GM23338 (cell line): ENCODE results near the gene DCAF6. TPM values are rescaled to one million over a fixed set of nuclear protein-coding genes. Genes with fewer than 3 reads are reported as not detected.

Experiments
- ATAC-seq: fragments of 200-7000 bp; cut with Tn5 transposase; 3 replicates; pipeline ENCODE4 v1.9.1; 2020
- DNase-seq: peaks from one replicate; pipeline ENCODE4 v3.0.0-alpha.2; 2015; ENCODE audit warnings: low spot score
- H2AFZ ChIP-seq: fragments of 200-600 bp; sonication (generic); 2 replicates; pipeline ENCODE4 v1.8.0; 2016; ENCODE audit warnings: antibody characterized with exemption, mild to moderate bottlenecking, moderate library complexity
- H3F3A ChIP-seq: fragments of 200-600 bp; sonication (generic); replicated peaks from 2 replicates; pipeline ENCODE4 v1.8.0; 2017; ENCODE audit warnings: antibody characterized with exemption, mixed run types, low read depth
- H3K27ac ChIP-seq: fragments of 200-600 bp; sonication (generic); 2 replicates; pipeline ENCODE4 v1.6.1; 2016; ENCODE audit warnings: low read depth
- H3K27me3 ChIP-seq: fragments of 200-600 bp; sonication (generic); 2 replicates; pipeline ENCODE4 v1.8.0; 2016; ENCODE audit warnings: mild to moderate bottlenecking, mixed run types, moderate library complexity; ENCODE audit not compliant: insufficient read depth
- H3K36me3 ChIP-seq: fragments of 200-600 bp; sonication (generic); 2 replicates; pipeline ENCODE4 v1.8.0; 2016; ENCODE audit warnings: mild to moderate bottlenecking; ENCODE audit not compliant: insufficient read depth
- H3K4me1 ChIP-seq: fragments of 200-600 bp; sonication (generic); 2 replicates; pipeline ENCODE4 v1.8.0; 2016; ENCODE audit warnings: mild to moderate bottlenecking, moderate library complexity; ENCODE audit not compliant: insufficient read depth
- H3K4me2 ChIP-seq: fragments of 200-600 bp; sonication (generic); 2 replicates; pipeline ENCODE4 v1.7.1; 2017; ENCODE audit warnings: mixed run types
- H3K4me3 ChIP-seq: fragments of 200-600 bp; sonication (generic); 2 replicates; pipeline ENCODE4 v1.6.1; 2016; ENCODE audit warnings: mixed run types
- H3K79me2 ChIP-seq: fragments of 200-600 bp; sonication (generic); replicated peaks from 2 replicates; pipeline ENCODE4 v1.8.0; 2017; ENCODE audit warnings: mild to moderate bottlenecking; ENCODE audit not compliant: insufficient read depth
- H3K9me2 ChIP-seq: fragments of 200-600 bp; sonication (generic); 2 replicates; pipeline ENCODE4 v1.8.0; 2017; ENCODE audit not compliant: insufficient read depth
- H4K20me1 ChIP-seq: fragments of 200-600 bp; sonication (generic); replicated peaks from 2 replicates; pipeline ENCODE4 v1.8.0; 2017; ENCODE audit warnings: mild to moderate bottlenecking; ENCODE audit not compliant: insufficient read depth
- H3K27ac Mint-ChIP-seq: 2 replicates; pipeline ENCODE4 v1.8.0; 2020; ENCODE audit warnings: inconsistent platforms, mild to moderate bottlenecking, moderate library complexity, mixed read lengths
- H3K27me3 Mint-ChIP-seq: 3 replicates; pipeline ENCODE4 v1.8.0; 2022; ENCODE audit warnings: low read depth, mild to moderate bottlenecking, moderate library complexity, mixed read lengths, inconsistent platforms; ENCODE audit not compliant: insufficient read depth, poor library complexity
- H3K36me3 Mint-ChIP-seq: 3 replicates; pipeline ENCODE4 v1.8.0; 2021; ENCODE audit warnings: low read depth, mild to moderate bottlenecking, inconsistent platforms, moderate library complexity, mixed read lengths
- H3K4me1 Mint-ChIP-seq: 3 replicates; pipeline ENCODE4 v1.8.0; 2020; ENCODE audit warnings: mild to moderate bottlenecking, inconsistent platforms, mixed read lengths
- H3K4me3 Mint-ChIP-seq: 3 replicates; pipeline ENCODE4 v1.8.0; 2021; ENCODE audit warnings: moderate library complexity, mild to moderate bottlenecking, inconsistent platforms, mixed read lengths
- H3K9me3 Mint-ChIP-seq: 3 replicates; pipeline ENCODE4 v1.8.0; 2020; ENCODE audit warnings: moderate library complexity, mild to moderate bottlenecking, inconsistent platforms, mixed read lengths
- CREB1 ChIP-seq: fragments of 250-450 bp; sonication (Bioruptor Pico); IDR thresholded peaks from 2 replicates; pipeline ENCODE4 v1.5.0; 2020; ENCODE audit warnings: low read depth, mild to moderate bottlenecking, moderate library complexity
- CTCF ChIP-seq, 2 experiments: fragments of 200-600 bp in 1 of 2; sonication (generic) in 1 of 2; conservative IDR thresholded peaks; 2 replicates each; pipeline versions ENCODE4 v1.5.1 to v1.6.1; 2016 to 2017; ENCODE audit warnings: antibody characterized with exemption in 2 of 2, low read depth in 2 of 2, mild to moderate bottlenecking in 2 of 2, moderate library complexity in 1 of 2
- EZH2 ChIP-seq: fragments of 200-600 bp; sonication (generic); IDR thresholded peaks from one replicate; pipeline ENCODE4 v1.8.0; 2017; ENCODE audit warnings: antibody characterized with exemption, mild to moderate bottlenecking, low read depth; ENCODE audit not compliant: unreplicated experiment
- EZH2phosphoT487 ChIP-seq: fragments of 200-600 bp; sonication (generic); IDR thresholded peaks from one replicate; pipeline ENCODE4 v1.8.1; 2018; ENCODE audit warnings: antibody characterized with exemption; ENCODE audit not compliant: unreplicated experiment
- NANOG ChIP-seq: IDR thresholded peaks from 2 replicates; pipeline ENCODE4 v1.6.1; 2016; ENCODE audit warnings: antibody characterized with exemption, borderline replicate concordance
- POLR2AphosphoS5 ChIP-seq: IDR thresholded peaks from 2 replicates; pipeline ENCODE4 v1.6.1; 2016; ENCODE audit warnings: antibody characterized with exemption, low read depth
- ZNF114 ChIP-seq: fragments of 250-450 bp; sonication (Bioruptor Pico); IDR thresholded peaks from 2 replicates; pipeline ENCODE4 v1.5.0; 2020; ENCODE audit warnings: mild to moderate bottlenecking, moderate library complexity
- polyA plus RNA-seq: library from polyadenylated mRNA; unstranded; fragments of >200 nt; fragmentation: Nextera tagmentation; extraction: Ambion mirVana; gene quantifications from 2 replicates; pipeline ENCODE4 v1.2.1, GENCODE V29; 2016
- total RNA-seq: library from RNA; depleted of rRNA; stranded (reverse); fragments of >200 nt; shearing (Covaris generic); gene quantifications from 2 replicates; pipeline ENCODE4 v1.2.3, GENCODE V29; 2014
- TF ChIP-seq, protein P1 (sequence below): fragments of 250-450 bp; sonication (Bioruptor Pico); IDR thresholded peaks from 2 replicates; pipeline ENCODE4 v1.5.0; 2020; ENCODE audit warnings: mild to moderate bottlenecking, moderate library complexity

The DCAF6 gene
- total and polyA plus RNA-seq, 2 experiments from 2014 or later: 18.6 to 27.3 TPM

DNA sequence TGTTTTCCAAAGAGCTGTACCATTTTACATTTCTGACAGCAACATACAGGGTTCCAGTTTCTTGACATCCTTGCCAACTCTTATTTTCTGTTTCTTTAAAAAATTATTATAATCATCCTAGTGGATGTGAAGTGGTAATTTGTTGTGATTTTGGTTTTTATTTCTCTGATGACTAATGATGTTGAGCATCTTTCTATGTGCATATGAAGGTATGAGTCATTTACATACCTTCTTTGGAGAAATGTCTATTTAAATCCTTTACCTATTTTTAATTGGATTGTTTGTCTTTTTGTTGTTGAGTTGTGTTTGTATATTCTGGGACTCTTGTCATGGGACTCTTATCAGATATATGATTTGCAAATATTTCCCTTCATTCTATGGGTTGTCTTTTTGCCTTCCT is 21.2 kb downstream of the DCAF6 start (continued):
- TF ChIP-seq, protein P1, sequence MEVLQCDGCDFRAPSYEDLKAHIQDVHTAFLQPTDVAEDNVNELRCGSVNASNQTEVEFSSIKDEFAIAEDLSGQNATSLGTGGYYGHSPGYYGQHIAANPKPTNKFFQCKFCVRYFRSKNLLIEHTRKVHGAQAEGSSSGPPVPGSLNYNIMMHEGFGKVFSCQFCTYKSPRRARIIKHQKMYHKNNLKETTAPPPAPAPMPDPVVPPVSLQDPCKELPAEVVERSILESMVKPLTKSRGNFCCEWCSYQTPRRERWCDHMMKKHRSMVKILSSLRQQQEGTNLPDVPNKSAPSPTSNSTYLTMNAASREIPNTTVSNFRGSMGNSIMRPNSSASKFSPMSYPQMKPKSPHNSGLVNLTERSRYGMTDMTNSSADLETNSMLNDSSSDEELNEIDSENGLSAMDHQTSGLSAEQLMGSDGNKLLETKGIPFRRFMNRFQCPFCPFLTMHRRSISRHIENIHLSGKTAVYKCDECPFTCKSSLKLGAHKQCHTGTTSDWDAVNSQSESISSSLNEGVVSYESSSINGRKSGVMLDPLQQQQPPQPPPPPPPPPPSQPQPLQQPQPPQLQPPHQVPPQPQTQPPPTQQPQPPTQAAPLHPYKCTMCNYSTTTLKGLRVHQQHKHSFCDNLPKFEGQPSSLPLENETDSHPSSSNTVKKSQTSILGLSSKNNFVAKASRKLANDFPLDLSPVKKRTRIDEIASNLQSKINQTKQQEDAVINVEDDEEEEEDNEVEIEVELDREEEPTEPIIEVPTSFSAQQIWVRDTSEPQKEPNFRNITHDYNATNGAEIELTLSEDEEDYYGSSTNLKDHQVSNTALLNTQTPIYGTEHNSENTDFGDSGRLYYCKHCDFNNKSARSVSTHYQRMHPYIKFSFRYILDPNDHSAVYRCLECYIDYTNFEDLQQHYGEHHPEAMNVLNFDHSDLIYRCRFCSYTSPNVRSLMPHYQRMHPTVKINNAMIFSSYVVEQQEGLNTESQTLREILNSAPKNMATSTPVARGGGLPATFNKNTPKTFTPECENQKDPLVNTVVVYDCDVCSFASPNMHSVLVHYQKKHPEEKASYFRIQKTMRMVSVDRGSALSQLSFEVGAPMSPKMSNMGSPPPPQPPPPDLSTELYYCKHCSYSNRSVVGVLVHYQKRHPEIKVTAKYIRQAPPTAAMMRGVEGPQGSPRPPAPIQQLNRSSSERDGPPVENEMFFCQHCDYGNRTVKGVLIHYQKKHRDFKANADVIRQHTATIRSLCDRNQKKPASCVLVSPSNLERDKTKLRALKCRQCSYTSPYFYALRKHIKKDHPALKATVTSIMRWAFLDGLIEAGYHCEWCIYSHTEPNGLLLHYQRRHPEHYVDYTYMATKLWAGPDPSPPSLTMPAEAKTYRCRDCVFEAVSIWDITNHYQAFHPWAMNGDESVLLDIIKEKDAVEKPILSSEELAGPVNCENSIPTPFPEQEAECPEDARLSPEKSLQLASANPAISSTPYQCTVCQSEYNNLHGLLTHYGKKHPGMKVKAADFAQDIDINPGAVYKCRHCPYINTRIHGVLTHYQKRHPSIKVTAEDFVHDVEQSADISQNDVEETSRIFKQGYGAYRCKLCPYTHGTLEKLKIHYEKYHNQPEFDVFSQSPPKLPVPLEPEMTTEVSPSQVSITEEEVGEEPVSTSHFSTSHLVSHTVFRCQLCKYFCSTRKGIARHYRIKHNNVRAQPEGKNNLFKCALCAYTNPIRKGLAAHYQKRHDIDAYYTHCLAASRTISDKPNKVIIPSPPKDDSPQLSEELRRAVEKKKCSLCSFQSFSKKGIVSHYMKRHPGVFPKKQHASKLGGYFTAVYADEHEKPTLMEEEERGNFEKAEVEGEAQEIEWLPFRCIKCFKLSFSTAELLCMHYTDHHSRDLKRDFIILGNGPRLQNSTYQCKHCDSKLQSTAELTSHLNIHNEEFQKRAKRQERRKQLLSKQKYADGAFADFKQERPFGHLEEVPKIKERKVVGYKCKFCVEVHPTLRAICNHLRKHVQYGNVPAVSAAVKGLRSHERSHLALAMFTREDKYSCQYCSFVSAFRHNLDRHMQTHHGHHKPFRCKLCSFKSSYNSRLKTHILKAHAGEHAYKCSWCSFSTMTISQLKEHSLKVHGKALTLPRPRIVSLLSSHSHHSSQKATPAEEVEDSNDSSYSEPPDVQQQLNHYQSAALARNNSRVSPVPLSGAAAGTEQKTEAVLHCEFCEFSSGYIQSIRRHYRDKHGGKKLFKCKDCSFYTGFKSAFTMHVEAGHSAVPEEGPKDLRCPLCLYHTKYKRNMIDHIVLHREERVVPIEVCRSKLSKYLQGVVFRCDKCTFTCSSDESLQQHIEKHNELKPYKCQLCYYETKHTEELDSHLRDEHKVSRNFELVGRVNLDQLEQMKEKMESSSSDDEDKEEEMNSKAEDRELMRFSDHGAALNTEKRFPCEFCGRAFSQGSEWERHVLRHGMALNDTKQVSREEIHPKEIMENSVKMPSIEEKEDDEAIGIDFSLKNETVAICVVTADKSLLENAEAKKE (CRISPR knock-in tag): no peak
- TF ChIP-seq POLR2AphosphoS5 (no peak), CTCF (conservative IDR thresholded peaks at IDR 0.05; ENCODE audit: low read depth in 2 of 2) (no peak), EZH2 (no peak), NANOG (no peak), ZNF114 (no peak)

GRCh38 chr1:167964646-167965045 is 28.2 kb downstream of the DCAF6 start:
- no peak overlapping the region for H3K27ac Mint-ChIP-seq
- peaks cover 4% of the 10 kb centered on the region; the same call in 2 of the 3 replicates for H3K4me1 Mint-ChIP-seq
- H3K27ac ChIP-seq: no peak overlapping the region

More at GRCh38 chr1:167964646-167965045, 28.2 kb downstream of the DCAF6 start:
- Histone ChIP-seq H4K20me1 (peaks cover 12% of the 10 kb centered on the region; the same call in 1 of the 2 replicates), H2AFZ (no peak overlapping the region), H3K9me2 (no peaks in the 10 kb centered on the region), H3K79me2 (peaks cover 60% of the 10 kb centered on the region), H3K27me3 (no peaks in the 10 kb centered on the region), H3F3A (no peaks in the 10 kb centered on the region), H3K4me1 (no peaks in the 10 kb centered on the region), H3K4me2 (no peak overlapping the region), H3K4me3 (no peak overlapping the region), H3K36me3 (peaks cover 4% of the 10 kb centered on the region; the same call in 1 of the 2 replicates)
- Mint-ChIP-seq H3K4me3 (no peak overlapping the region), H3K27me3 (peaks cover 2% of the 10 kb centered on the region), H3K36me3 (peaks cover 7% of the 10 kb centered on the region; the same call in 2 of the 3 replicates), H3K9me3 (no peaks in the 10 kb centered on the region; the same call in 2 of the 3 replicates)
- TF ChIP-seq EZH2phosphoT487 (no peak), CREB1 (CRISPR knock-in tag) (no peak)
- no peak for DNase-seq
- no peak for ATAC-seq
